Stimulated activated CD4-positive, alpha-beta T cell treated with anti-CD3 and anti-CD28 coated beads, Interleukin-2, amount 100 ng/mL, for 24 hours (primary cell): ENCODE results near the gene ZNF155.

Experiments used
- DNase-seq, 2 donors: peaks; one replicate each; pipeline ENCODE4 v3.0.0-alpha.2; 2020

The ZNF155 gene

GRCh38 chr19:44005973-44006372 lies 22.0 kb downstream of the ZNF155 start:
- DNase-seq: no peak

- no peak for DNase-seq
Measured at GRCh38 chr19:44007473-44007872, 23.5 kb downstream of the ZNF155 start.

- no peak for DNase-seq
Measured at GRCh38 chr19:44010468-44010867, 26.5 kb downstream of the ZNF155 start.

- DNase-seq: no peak
Measured at GRCh38 chr19:44019498-44019897, 35.5 kb downstream of the ZNF155 start.

- DNase-seq: no peak
Measured at GRCh38 chr19:44021221-44021620, 37.2 kb downstream of the ZNF155 start.

- no peak for DNase-seq
Measured at GRCh38 chr19:44024900-44025216, 40.9 kb downstream of the ZNF155 start.

GRCh38 chr19:44025217-44025936 lies 41.4 kb downstream of the ZNF155 start, which contains the start of gene ZNF222:
TSS of gene ZNF222 (plus strand) at chr19:44025379. CDS start at chr19:44025437, 58 bp downstream.
- DNase-seq: peak; percentile 75 to 81

GRCh38 chr19:44026622-44027021 lies 42.6 kb downstream of the ZNF155 start:
- no peak for DNase-seq

- no peak for DNase-seq
Measured at GRCh38 chr19:44032001-44032610, 48.1 kb downstream of the ZNF155 start.

- DNase-seq: no peak
Measured at GRCh38 chr19:44042147-44042546, 58.2 kb downstream of the ZNF155 start.
